ENCODE measurements around the gene SPART. TPM values are rescaled to one million over a fixed set of nuclear protein-coding genes. Genes with fewer than 3 reads are reported as not detected.
A peak's percentile ranks its signal among the peaks of the same experiment; 100 is the strongest.

Gene SPART
- total RNA-seq, 1 donor from 2014 or later: 88.5 TPM

DNA sequence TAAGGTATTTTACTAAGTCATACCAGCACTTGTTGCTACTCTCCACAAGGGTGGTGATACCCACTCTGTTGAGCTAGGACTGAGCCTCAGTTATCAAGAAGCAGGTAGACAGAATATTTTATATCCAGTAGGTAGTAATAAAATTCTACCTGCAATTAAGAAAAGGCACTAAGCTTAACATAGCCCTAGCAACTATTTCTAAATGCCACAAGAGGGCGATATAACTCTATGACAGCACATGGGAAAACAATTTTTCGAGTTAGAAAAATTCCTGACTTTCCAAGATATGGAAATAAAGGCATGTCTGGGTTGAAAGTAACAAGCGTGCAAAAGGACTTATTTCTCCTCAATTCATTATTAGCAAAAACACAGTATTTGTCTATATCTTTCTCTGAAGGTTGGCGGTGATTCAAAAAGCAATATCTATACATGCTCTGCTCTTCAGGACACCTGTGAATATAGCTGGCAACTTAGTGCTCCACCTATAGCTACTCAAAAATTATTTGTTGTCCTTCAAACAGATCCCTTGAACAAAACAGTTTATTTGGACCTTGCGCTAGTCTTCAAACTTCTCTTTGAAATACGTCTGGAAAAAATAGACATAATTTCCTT lies 63.3 kb downstream of the SPART start:
- H3K4me1 Mint-ChIP-seq: peaks cover 4% of the 10 kb centered on the region
- H3K36me3 Mint-ChIP-seq: peaks cover 2% of the 10 kb centered on the region
- no peak overlapping the region for H3K27ac Mint-ChIP-seq
- peaks cover 14% of the 10 kb centered on the region for H3K9me3 Mint-ChIP-seq
- TF ChIP-seq, protein P1, sequence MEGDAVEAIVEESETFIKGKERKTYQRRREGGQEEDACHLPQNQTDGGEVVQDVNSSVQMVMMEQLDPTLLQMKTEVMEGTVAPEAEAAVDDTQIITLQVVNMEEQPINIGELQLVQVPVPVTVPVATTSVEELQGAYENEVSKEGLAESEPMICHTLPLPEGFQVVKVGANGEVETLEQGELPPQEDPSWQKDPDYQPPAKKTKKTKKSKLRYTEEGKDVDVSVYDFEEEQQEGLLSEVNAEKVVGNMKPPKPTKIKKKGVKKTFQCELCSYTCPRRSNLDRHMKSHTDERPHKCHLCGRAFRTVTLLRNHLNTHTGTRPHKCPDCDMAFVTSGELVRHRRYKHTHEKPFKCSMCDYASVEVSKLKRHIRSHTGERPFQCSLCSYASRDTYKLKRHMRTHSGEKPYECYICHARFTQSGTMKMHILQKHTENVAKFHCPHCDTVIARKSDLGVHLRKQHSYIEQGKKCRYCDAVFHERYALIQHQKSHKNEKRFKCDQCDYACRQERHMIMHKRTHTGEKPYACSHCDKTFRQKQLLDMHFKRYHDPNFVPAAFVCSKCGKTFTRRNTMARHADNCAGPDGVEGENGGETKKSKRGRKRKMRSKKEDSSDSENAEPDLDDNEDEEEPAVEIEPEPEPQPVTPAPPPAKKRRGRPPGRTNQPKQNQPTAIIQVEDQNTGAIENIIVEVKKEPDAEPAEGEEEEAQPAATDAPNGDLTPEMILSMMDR (IDR thresholded peaks at IDR 0.05; ENCODE audit: unreplicated experiment): peak; percentile 85
- no peaks in the 10 kb centered on the region for H3K27me3 Mint-ChIP-seq (ENCODE audit: low read depth)
- no peak for DNase-seq (ENCODE audit: low spot score in 2 of 2, unreplicated experiment in 2 of 2)
- no peak overlapping the region for H3K4me3 Mint-ChIP-seq

DNA sequence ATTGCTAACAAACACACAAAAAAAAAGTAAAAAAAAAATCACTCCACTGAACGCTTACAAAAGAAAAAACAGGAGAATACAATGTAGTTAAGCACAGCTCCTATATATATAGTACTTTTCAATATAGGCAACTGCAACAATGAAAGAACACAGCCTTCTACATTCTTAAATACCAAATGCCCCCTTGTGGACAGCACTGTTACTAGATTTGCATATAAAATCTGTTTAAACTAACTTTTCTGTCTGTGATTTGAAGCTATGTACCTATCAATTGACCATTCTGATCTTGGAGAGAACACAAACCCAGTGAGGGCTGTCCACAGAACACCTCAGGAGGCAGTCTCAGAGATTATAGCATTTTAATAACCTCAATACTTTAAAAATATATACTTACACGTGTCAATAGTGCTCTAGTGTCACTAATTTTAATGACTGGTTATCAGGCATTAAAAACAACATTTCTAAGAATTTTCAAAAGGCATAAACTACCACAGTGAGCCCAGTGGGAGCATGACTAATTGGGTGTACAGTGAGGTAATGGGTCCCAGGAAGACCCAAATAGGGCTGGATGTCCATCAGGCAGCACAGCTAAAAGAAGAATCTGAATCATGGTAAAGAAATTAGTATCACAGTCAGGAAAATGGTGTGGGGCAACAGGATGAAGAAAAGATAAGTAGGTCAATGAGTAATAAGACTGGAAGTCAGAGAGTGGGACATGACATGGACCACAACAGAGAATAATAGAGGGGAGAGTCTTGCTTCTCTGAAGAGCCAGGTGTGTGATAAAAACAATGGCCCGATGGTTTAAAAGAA lies 70.8 kb downstream of the SPART start:
- H3K4me3 Mint-ChIP-seq: no peak overlapping the region
- no peak overlapping the region for H3K27ac Mint-ChIP-seq
- peaks cover 5% of the 10 kb centered on the region for H3K36me3 Mint-ChIP-seq
- TF ChIP-seq, protein P1 (IDR thresholded peaks at IDR 0.05; ENCODE audit: unreplicated experiment): peak; percentile 79
- no peaks in the 10 kb centered on the region for H3K27me3 Mint-ChIP-seq (ENCODE audit: low read depth)
- H3K9me3 Mint-ChIP-seq: peaks cover 12% of the 10 kb centered on the region
- H3K4me1 Mint-ChIP-seq: peaks cover 18% of the 10 kb centered on the region
- no peak for DNase-seq (ENCODE audit: low spot score in 2 of 2, unreplicated experiment in 2 of 2)

DNA sequence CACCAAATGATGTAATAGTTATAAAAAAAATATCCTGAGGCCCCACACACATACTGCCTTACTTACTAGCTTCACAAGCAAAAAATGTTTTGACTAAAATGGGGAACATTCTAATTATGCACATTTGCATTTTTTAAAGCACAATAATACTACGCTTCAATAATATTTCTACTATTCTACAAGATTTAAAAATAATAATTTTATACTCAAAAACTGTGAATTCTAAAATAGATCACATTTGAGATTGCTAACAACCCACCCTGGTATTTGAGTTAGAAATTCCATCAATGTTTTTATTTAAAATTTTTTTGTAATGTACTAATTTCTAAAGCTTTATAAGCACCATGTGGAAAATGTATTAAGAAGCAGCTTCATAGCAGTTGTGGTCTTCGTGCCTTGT lies 72.8 kb downstream of the SPART start:
- H3K4me3 Mint-ChIP-seq: no peak overlapping the region
- TF ChIP-seq, protein P1 (IDR thresholded peaks at IDR 0.05; ENCODE audit: unreplicated experiment): no peak
- H3K9me3 Mint-ChIP-seq: peaks cover 29% of the 10 kb centered on the region
- H3K27ac Mint-ChIP-seq: no peak overlapping the region
- no peaks in the 10 kb centered on the region for H3K27me3 Mint-ChIP-seq (ENCODE audit: low read depth)
- peaks cover 16% of the 10 kb centered on the region for H3K36me3 Mint-ChIP-seq
- H3K4me1 Mint-ChIP-seq: peaks cover 18% of the 10 kb centered on the region
- DNase-seq (ENCODE audit: low spot score in 2 of 2, unreplicated experiment in 2 of 2): no peak

DNA sequence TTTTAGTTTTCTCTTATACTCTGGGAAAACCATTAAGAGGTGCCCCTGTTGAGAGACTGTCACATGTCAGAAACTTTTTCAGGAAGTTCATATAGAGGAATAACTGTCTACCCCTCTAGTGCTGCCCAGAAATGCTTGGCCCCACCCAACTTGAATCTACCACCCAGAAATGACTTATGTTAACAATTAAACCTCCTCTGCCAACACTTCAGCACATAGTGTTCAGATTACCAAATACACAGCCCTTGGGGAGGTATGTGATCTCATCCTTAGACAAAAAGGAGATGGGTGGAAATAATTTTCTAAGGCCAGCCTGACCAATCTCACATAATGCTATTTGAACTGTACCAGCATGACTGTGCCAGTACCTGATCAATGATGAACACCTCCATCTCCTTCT lies 84.2 kb downstream of the SPART start:
- H3K27ac Mint-ChIP-seq: no peak overlapping the region
- H3K27me3 Mint-ChIP-seq (ENCODE audit: low read depth): peaks cover 2% of the 10 kb centered on the region
- peaks cover 5% of the 10 kb centered on the region for H3K9me3 Mint-ChIP-seq
- H3K4me3 Mint-ChIP-seq: no peak overlapping the region
- no peaks in the 10 kb centered on the region for H3K36me3 Mint-ChIP-seq
- no peaks in the 10 kb centered on the region for H3K4me1 Mint-ChIP-seq
- no peak for DNase-seq (ENCODE audit: low spot score in 2 of 2, unreplicated experiment in 2 of 2)
- TF ChIP-seq, protein P1 (IDR thresholded peaks at IDR 0.05; ENCODE audit: unreplicated experiment): no peak

DNA sequence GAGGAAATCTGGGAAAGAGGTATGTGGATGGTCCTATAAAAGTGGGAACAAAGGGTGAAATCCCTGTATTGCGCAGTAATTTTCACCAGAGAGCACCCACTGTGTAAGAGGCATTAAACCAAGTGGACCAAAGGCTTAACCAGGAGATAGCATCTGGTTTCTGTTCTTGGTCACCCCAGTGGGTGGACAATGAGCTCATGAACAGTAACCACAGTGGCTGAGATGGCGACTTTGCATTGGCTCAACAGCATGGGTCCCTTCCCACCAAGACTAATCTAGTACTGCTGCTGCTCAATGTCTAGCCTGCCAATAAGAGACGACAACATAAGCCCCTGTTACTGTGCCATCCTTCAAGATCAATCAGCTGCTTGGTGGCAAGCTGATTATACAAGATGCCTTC lies 85.2 kb downstream of the SPART start:
- TF ChIP-seq, protein P1 (IDR thresholded peaks at IDR 0.05; ENCODE audit: unreplicated experiment): no peak
- H3K27me3 Mint-ChIP-seq (ENCODE audit: low read depth): peaks cover 2% of the 10 kb centered on the region
- DNase-seq (ENCODE audit: low spot score in 2 of 2, unreplicated experiment in 2 of 2): no peak
- H3K36me3 Mint-ChIP-seq: no peaks in the 10 kb centered on the region
- H3K9me3 Mint-ChIP-seq: no peaks in the 10 kb centered on the region
- H3K4me3 Mint-ChIP-seq: no peak overlapping the region
- H3K27ac Mint-ChIP-seq: no peak overlapping the region
- no peaks in the 10 kb centered on the region for H3K4me1 Mint-ChIP-seq
